Measurements from ENCODE around the gene TMEM222. TPM values are rescaled to one million over a fixed set of nuclear protein-coding genes. Genes with fewer than 3 reads are reported as not detected.

TMEM222 gene
- total and polyA plus RNA-seq, 2 of the 4 experiments (the other 2 are of a cell fraction), result 19.9 to 54.1 TPM

- no peaks in the 10 kb centered on the region for H3K27me3 ChIP-seq (ENCODE audit: control insufficient read depth, insufficient read depth, low read length)
- H3K23ac ChIP-seq (ENCODE audit: low read depth, low read length), result no peak overlapping the region
- no peak overlapping the region for H4K8ac ChIP-seq (ENCODE audit: low read depth in 2 of 2, low read length in 2 of 2)
- H3K9ac ChIP-seq (ENCODE audit: low read depth, low read length), result no peak overlapping the region
- dilution Hi-C loops (cut with HindIII; ENCODE audit: low sequenced_read_pairs, unreplicated experiment), result no loop called here
- ATAC-seq (ENCODE audit: low read depth) (no peak), DNase-seq (no peak)
- ChIA-PET CTCF (no interaction called here), POLR2A (ENCODE audit: unreplicated experiment) (no interaction called here)
- H2BK120ac ChIP-seq (ENCODE audit: low read depth, low read length), result no peak overlapping the region
- TF ChIP-seq CHD1 (IDR thresholded peaks at IDR 0.05; ENCODE audit: low read depth, low read length) (no peak), CEBPB (IDR thresholded peaks at IDR 0.05; ENCODE audit: low read depth, low read length) (no peak), POLR2A (IDR thresholded peaks at IDR 0.05; ENCODE audit: low read depth, low read length) (no peak), FOS (IDR thresholded peaks at IDR 0.05; ENCODE audit: low read depth, low read length) (no peak), RCOR1 (IDR thresholded peaks at IDR 0.05; ENCODE audit: insufficient replicate concordance, low read length) (no peak), NFE2L2 (IDR thresholded peaks at IDR 0.05; ENCODE audit: low read depth, low read length) (no peak), RAD21 (IDR thresholded peaks at IDR 0.05; ENCODE audit: low read length) (no peak), USF2 (IDR thresholded peaks at IDR 0.05; ENCODE audit: low read depth, low read length) (no peak), CTCF (conservative IDR thresholded peaks at IDR 0.05; ENCODE audit: low read depth, low read length) (no peak), RFX5 (IDR thresholded peaks at IDR 0.05; ENCODE audit: low read depth, low read length) (no peak), BHLHE40 (IDR thresholded peaks at IDR 0.05; ENCODE audit: low read depth, low read length) (no peak), SMC3 (IDR thresholded peaks at IDR 0.05; ENCODE audit: low read depth, low read length) (no peak), MXI1 (IDR thresholded peaks at IDR 0.05; ENCODE audit: borderline replicate concordance, low read depth, low read length) (no peak), ELK1 (IDR thresholded peaks at IDR 0.05; ENCODE audit: borderline replicate concordance, low read depth, low read length) (no peak), MAZ (IDR thresholded peaks at IDR 0.05; ENCODE audit: borderline replicate concordance, low read depth, low read length) (no peak), MAFK (IDR thresholded peaks at IDR 0.05; ENCODE audit: low read depth, low read length) (no peak)
- no peak overlapping the region for H2AK5ac ChIP-seq (ENCODE audit: low read depth, low read length)
- no peak overlapping the region for H3K56ac ChIP-seq (ENCODE audit: extremely low read depth, insufficient read depth, low read length)
- intact Hi-C loops (cut with micrococcal nuclease), result no loop called here
- H2AK9ac ChIP-seq (replicated peaks; ENCODE audit: low read depth, low read length, poor library complexity), result no peak overlapping the region
- H4K20me1 ChIP-seq (ENCODE audit: insufficient read depth, low read length), result 0 out of 2 replicates have a peak, but pooled peaks cover 4% of the 10 kb centered on the region
- H4K5ac ChIP-seq (ENCODE audit: low read depth, low read length), result no peak overlapping the region
- no peak overlapping the region for H2BK5ac ChIP-seq (ENCODE audit: low read depth, low read length, poor library complexity, severe bottlenecking)
- no peak overlapping the region for H3K4me2 ChIP-seq (ENCODE audit: low read depth, low read length)
- peaks cover 6% of the 10 kb centered on the region; the same call in 1 of the 2 replicates for H3K36me3 ChIP-seq (ENCODE audit: control insufficient read depth, insufficient read depth, low read length)
- H3K9me1 ChIP-seq (ENCODE audit: insufficient read depth, low read length), result peaks cover 9% of the 10 kb centered on the region
- no peak overlapping the region for H3K18ac ChIP-seq (ENCODE audit: low read depth, low read length)
- no peak overlapping the region for H3K4ac ChIP-seq (ENCODE audit: low read depth, low read length)
- in situ Hi-C loops (cut with MboI; ENCODE audit: low sequenced_read_pairs), result loop anchor here (5.0 kb wide), 2 partner anchors 89 to 304 kb away; partner anchors contain the start of gene GPR3
- peaks cover 0 to 19% of the 10 kb centered on the region in 2 experiments; a peak in 2 of 4 replicates for H3K79me1 ChIP-seq (ENCODE audit: low read depth in 1 of 2, low read length in 2 of 2)
- peaks cover 26% of the 10 kb centered on the region for H3K4me1 ChIP-seq (ENCODE audit: control insufficient read depth, insufficient read depth, low read length)
- 87% methylated on average over 3 of the region's 15 CpGs; no CpG with 5 or more reads in 1 of the 2 experiments for WGBS, 2 experiments (ENCODE audit: extremely low coverage in 2 of 2, insufficient read length in 1 of 2)
- no peak overlapping the region for H4K91ac ChIP-seq (ENCODE audit: insufficient read depth, low read depth, low read length)
- H2BK15ac ChIP-seq (ENCODE audit: low read depth, low read length), result no peak overlapping the region
- BruUV-seq (replicated peaks), result no TSS peak
- no peak overlapping the region for H3K27ac ChIP-seq (ENCODE audit: insufficient read depth, low read length)
- H3K4me3 ChIP-seq (ENCODE audit: insufficient read depth, low read depth, low read length), result no peak overlapping the region
- H2AFZ ChIP-seq (replicated peaks; ENCODE audit: low read length, poor library complexity), result no peak overlapping the region
- no peaks in the 10 kb centered on the region for H3K9me3 ChIP-seq (ENCODE audit: control insufficient read depth, insufficient read depth, low read length)
- H3K14ac ChIP-seq (replicated peaks; ENCODE audit: low read depth, low read length), result no peak overlapping the region
- H2BK20ac ChIP-seq (ENCODE audit: low read depth, low read length), result no peak overlapping the region
Observed at GRCh38 chr1:27303509-27303908, 18.5 kb upstream of the TMEM222 start.

Measured in IMR-90 (cell line).